ENCODE data around the gene RBM17.
"Not testable (repeated sequence)": the region's sequence is repeated elsewhere in the genome, so short reads cannot be mapped to it uniquely, and the experiment has no call there.

The RBM17 gene

DNA sequence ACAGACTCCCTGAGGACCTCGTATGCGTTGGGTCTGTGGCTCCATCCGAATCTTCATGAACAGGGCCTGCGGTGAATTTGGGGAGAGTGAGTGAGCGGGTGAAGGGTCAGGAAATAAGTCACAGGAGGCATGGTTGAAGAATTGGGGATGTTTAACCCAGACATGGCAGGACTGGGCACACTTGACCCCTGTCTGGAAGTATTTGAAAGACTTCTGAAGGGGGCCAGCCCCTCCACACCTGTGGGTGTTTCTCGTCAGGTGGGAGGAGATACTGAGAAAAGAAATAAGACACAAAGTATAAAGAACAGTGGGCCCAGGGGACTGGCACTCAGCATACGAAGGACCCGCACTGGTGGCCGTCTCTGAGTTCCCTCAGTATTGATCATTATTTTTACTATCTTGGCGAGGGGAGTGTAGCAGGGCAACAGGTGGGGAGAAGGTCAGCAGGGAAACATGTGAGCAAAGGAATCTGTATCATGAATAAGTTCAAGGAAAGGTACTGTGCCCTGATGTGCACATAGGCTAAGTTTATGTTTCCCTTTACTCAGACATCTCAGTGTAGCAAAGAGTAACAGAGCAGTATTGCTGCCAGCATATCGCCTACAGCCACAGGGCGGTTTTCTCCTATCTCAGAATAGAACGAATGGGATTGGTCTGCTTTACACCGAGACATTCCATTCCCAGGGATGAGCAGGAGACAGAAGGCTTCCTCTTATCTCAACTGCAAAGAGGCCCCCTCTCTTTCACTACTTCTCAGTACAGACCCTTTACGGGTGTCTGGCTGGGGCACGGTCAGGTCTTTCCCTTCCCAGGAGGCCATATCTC, 75.6 kb downstream of the RBM17 start:
- H3K9me3 ChIP-seq (ENCODE audit: insufficient read depth, low read length), result no peaks in the 10 kb centered on the region
- peak overlapping the region; percentile 65 for H3K4me3 ChIP-seq (ENCODE audit: insufficient read length, low read depth)
- DNase-seq (ENCODE audit: low read depth, low spot score), result no peak
- H3K36me3 ChIP-seq (ENCODE audit: insufficient read depth, insufficient read length, low read length), result peaks cover 38% of the 10 kb centered on the region
- H3K4me1 ChIP-seq (ENCODE audit: insufficient read depth, insufficient read length), result peaks cover 9% of the 10 kb centered on the region
- TF ChIP-seq ZNF274 (IDR thresholded peaks at IDR 0.05; ENCODE audit: low read depth, low read length) (no peak), YY1 (IDR thresholded peaks at IDR 0.05; ENCODE audit: insufficient read depth, insufficient read length) (no peak), SUZ12 (IDR thresholded peaks at IDR 0.05; ENCODE audit: extremely low read depth, insufficient read depth, insufficient read length) (no peak)
- H3K9ac ChIP-seq (ENCODE audit: insufficient read length, low read depth), result peak overlapping the region; percentile 76
- no peaks in the 10 kb centered on the region for H3K27me3 ChIP-seq (ENCODE audit: insufficient read depth, insufficient read length)

DNA sequence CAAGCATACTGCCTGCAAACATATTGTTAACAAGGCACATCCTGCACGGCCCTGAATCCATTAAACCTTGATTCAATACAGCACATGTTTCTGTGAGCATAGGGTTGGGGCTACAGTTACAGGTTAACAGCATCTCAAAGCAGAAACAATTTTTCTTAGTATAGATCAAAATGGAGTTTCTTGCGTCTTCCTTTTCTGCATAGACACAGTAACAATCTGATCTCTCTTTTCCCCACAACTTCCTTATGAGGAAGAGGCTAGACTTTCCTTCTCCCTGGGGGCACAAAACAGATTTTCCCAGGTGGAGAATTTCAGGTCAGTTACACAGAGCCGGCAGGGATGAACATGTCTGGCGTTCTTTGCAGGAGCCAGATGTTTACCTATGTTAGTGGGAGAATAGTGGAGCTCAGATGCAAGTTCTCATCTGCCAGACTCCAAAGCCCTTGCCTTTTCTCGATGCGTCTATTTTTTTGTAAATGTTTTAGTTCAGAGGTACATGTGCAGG, 76.4 kb downstream of the RBM17 start:
- H3K9ac ChIP-seq (ENCODE audit: insufficient read length, low read depth), result no peak overlapping the region
- TF ChIP-seq YY1 (IDR thresholded peaks at IDR 0.05; ENCODE audit: insufficient read depth, insufficient read length) (no peak), SUZ12 (IDR thresholded peaks at IDR 0.05; ENCODE audit: extremely low read depth, insufficient read depth, insufficient read length) (no peak), ZNF274 (IDR thresholded peaks at IDR 0.05; ENCODE audit: low read depth, low read length) (no peak)

DNA sequence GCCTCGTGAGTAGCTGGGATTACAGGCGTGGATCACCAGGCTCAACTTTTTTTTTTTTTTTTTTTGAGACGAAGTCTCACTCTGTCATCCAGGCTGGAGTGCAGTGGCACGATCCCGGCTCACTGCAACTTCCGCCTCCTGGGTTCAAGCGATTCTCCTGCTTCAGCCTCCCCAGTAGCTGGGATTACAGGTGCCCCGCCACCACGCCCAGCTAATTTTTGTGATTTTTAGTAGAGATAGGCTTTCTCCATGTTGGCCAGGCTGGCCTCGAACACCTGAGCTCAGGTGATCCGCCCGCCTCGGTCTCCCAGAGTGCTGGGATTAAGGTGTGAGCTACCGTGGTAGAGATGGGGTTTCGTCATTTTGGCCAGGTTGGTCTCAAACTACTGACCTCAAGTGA, 77.1 kb downstream of the RBM17 start:
- peaks cover 38% of the 10 kb centered on the region for H3K36me3 ChIP-seq (ENCODE audit: insufficient read depth, insufficient read length, low read length)
- H3K4me3 ChIP-seq (ENCODE audit: insufficient read length, low read depth); H3K4me1 ChIP-seq (ENCODE audit: insufficient read depth, insufficient read length); DNase-seq (ENCODE audit: low read depth, low spot score); H3K9me3 ChIP-seq (ENCODE audit: insufficient read depth, low read length); H3K9ac ChIP-seq (ENCODE audit: insufficient read length, low read depth); H3K27me3 ChIP-seq (ENCODE audit: insufficient read depth, insufficient read length): not testable (repeated sequence)

More for the DNA sequence above, 76.4 kb downstream of the RBM17 start:
- Histone ChIP-seq H3K4me3 (ENCODE audit: insufficient read length, low read depth) (no peak overlapping the region), H3K36me3 (ENCODE audit: insufficient read depth, insufficient read length, low read length) (peaks cover 38% of the 10 kb centered on the region), H3K27me3 (ENCODE audit: insufficient read depth, insufficient read length) (no peaks in the 10 kb centered on the region), H3K4me1 (ENCODE audit: insufficient read depth, insufficient read length) (peaks cover 9% of the 10 kb centered on the region), H3K9me3 (ENCODE audit: insufficient read depth, low read length) (no peaks in the 10 kb centered on the region)
- DNase-seq (ENCODE audit: low read depth, low spot score), result no peak

Measured in NT2/D1 (cell line).